Activated CD4-positive, alpha-beta T cell treated with anti-CD3 and anti-CD28 coated beads for 4 hours (primary cell): ENCODE measurements around the gene LHB.
"Not testable (repeated sequence)": the region's sequence is repeated elsewhere in the genome, so short reads cannot be mapped to it uniquely, and the experiment has no call there.

Experiments
- DNase-seq, 2 donors: peaks; one replicate each; pipeline ENCODE4 v3.0.0-alpha.2; 2020

Gene LHB

GRCh38 chr19:49036815-49037214 lies 19.9 kb upstream of the LHB start, which contains the start of gene CGB1:
TSS of gene CGB1 (minus strand) at chr19:49036895. CDS start at chr19:49036711, 184 bp downstream.
- DNase-seq, result not testable (repeated sequence)

DNA sequence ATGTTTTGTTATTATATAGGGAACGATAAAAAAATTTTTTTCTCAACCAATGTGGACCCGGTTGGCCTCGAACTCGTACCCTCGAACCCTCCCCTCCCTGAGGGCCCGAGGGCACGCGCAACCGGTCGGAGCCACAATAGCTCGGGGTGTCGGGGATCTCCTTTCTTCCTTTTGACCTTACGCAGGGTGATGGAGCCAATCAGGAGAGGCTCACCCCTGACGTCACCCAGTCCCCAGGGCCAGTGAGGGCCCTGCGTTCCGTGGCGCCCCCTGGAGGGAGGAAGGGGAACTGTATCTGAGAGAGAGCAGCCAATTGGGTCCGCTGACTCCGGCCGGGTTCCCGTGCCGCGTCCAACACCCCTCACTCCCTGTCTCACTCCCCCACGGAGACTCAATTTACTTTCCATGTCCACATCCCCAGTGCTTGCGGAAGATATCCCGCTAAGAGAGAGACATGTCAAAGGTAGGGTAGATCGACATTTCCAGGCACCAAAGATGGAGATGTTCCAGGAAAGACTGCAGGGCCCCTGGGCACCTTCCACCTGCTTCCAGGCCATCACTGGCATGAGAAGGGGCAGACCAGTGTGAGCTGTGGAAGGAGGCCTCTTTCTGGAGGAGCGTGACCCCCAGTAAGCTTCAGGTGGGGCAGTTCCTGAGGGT lies 14.9 kb upstream of the LHB start, which contains the start of gene CGB2:
TSS of gene CGB2 (plus strand) at position 249 of the 660 bp plus-strand sequence. CDS start at position 455, 206 bp downstream.
- peak in 1 of 2 donors; percentile 69 for DNase-seq

DNA sequence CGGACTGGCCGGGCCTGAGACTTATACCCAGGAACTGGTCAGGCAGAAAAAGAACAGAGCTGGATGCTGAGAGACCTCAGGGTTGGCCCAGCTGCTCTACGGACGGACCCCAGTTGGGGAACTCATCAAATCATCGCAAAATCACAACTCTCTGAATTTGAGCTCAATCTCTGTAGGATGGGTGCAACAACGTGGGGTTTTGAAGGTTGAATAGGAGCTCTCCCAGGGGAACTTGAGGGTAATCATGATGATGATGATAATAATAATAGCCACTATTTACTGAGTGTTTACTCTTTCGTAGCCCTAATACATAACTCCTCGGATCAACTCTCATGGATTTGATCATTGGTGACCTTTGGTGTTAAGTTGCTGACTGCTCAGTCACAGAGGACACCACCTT lies 13.4 kb upstream of the LHB start:
- DNase-seq, result not testable (repeated sequence)

GRCh38 chr19:49029749-49030148 lies 12.9 kb upstream of the LHB start:
- not testable (repeated sequence) for DNase-seq

GRCh38 chr19:49028686-49029085 lies 11.8 kb upstream of the LHB start:
- DNase-seq, result not testable (repeated sequence)

GRCh38 chr19:49025599-49025998 lies 8.7 kb upstream of the LHB start:
- DNase-seq, result not testable (repeated sequence)

DNA sequence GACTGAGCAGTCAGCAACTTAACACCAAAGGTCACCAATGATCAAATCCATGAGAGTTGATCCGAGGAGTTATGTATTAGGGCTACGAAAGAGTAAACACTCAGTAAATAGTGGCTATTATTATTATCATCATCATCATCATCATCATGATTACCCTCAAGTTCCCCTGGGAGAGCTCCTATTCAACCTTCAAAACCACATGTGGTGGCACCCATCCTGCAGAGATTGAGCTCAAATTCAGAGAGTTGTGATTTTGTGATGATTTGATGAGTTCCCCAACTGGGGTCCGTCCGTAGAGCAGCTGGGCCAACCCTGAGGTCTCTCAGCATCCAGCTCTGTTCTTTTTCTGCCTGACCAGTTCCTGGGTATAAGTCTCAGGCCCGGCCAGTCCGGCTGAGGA lies 8.2 kb upstream of the LHB start:
- not testable (repeated sequence) for DNase-seq

GRCh38 chr19:49024233-49024632 lies 7.3 kb upstream of the LHB start, which contains the start of gene CGB3:
TSS of gene CGB3 (minus strand) at chr19:49024333. CDS start at chr19:49023971, 362 bp downstream.
- not testable (repeated sequence) for DNase-seq

GRCh38 chr19:49022116-49022515 lies 5.2 kb upstream of the LHB start:
- DNase-seq, result no peak

DNA sequence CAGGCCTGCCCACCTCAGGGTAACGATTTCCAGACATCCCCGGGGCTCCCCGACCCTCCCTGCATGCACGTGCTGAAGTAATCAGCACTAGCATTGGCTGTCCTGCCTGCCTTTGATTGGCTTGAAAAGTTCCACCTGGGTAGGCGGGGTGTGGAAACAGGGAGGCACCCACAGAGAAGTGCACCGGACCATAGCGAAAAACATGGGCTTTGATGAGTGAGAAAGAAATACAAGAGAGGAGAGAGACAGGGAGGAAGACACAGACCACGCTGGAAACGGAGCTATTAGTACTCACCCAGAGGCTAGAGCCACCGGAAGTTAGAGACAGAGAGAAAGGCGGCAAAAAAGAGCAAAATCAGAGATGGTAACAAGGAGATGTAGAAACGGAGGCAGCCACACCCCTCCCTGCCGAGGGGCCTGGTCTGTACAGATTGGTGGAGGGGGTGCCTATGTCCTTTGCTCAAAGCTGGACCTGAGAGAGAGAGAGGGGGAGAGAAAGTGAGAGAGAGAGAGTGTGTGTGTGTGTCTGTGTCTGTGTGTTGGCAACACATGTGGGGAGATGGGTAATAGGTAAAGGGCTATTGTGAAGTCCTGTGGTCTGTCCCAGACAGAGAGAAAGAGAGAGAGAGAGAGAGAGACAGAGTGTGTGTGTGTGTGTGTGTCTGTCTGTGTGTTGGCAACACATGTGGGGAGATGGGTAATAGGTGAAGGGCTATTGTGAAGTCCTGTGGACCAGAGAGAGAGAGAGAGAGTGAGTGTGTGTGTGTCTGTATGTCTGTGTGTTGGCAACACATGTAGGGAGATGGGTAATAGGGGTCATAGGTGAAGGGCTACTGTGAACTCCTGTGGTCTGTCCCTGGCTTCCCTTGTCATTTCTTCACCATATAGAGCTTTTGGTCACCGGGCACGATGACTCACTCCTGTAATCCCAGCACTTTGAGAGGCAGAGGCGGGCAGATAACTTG lies 4.3 kb upstream of the LHB start:
- DNase-seq, result no peak

DNA sequence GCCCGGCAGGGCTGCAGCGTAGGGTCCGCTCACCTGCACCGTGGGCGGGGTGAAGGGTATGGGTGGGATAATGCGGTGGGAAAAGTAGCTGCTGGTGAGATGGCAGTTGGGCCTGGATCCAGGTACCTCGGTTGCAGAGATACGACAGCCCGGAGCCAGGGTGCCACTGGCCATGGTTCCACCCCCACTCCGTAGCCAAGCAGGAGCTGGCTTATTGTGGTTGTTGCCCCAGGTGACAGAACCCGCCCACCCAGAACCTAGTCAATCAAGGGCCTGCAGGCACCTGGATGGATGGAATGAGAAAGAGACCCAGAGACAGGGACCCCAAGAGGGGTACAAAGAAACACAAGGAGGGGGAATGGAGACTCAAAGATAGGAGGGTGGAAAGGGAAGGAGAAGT lies 3.5 kb upstream of the LHB start:
- no peak for DNase-seq

DNA sequence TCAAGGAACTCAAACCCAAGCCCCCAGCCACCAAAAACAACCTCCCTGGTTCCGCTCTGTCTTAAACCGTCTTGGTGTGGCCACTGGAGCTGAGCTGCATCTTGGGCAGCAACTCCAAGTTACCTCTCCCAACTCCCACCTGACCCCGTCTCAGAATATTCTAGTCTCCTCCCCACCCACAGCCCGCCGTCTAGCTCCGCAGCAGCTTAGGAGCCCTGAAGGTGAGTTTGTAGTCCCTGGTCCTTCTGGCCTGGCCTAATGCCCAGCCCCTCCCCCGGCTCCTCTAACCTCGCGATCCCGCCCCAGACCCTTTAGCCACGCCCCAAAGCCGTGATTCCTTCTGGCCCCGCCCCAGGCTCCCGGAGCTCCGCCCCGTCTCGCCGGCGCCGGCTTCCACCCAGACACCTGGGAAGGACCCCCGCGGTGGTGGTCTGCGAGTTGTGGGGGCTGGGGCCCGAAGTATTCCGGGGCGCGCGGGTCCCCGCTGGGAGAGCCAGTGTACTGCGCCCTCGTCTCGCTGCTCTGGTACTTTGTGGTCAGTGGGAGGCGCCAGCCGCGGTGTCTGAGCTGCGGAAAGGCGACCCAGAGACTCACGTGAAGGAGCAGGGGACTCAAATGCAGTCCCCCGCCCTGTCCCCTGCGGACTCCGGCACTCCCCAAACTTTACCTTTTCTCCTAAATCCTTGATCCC lies 2.5 kb upstream of the LHB start:
- DNase-seq, result peak; percentile 62 to 71

- not testable (repeated sequence) for DNase-seq
Observed at GRCh38 chr19:49018388-49019241, 1.7 kb upstream of the LHB start.

GRCh38 chr19:49017666-49018351 lies 918 bp upstream of the LHB start:
- DNase-seq, result peak; percentile 59 to 61

DNA sequence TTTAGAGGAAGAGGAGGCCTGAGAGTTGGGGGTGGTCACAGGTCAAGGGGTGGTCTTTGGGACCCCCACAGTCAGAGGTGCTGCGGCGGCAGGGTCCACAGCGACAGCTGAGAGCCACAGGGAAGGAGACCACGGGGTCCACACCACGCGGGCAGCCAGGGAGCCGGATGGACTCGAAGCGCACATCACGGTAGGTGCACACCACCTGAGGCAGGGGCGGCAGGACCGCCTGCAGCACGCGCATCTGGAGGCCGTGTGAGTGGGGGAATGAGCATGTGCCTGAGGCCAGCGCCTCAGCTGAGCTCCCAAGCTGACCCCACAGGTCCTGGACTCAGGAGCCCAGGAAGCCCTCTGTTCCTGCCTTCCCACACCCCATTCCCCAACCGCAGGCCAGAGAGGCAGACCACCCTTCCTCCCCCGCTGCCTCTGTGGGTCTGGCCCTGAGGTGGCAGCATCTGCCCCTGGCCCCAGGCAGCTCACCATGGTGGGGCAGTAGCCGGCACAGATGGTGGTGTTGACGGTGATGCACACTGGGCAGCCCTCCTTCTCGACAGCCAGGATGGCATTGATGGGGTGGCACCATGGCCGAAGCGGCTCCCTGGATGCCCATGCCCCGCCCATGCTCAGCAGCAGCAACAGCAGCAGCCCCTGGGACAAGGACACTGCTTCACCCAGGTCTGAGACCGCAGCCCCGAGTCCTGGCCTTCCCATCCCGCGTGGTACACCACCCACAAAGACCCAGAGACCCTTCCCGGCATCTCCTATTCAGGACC lies 638 bp downstream of the LHB start:
- no peak for DNase-seq

DNA sequence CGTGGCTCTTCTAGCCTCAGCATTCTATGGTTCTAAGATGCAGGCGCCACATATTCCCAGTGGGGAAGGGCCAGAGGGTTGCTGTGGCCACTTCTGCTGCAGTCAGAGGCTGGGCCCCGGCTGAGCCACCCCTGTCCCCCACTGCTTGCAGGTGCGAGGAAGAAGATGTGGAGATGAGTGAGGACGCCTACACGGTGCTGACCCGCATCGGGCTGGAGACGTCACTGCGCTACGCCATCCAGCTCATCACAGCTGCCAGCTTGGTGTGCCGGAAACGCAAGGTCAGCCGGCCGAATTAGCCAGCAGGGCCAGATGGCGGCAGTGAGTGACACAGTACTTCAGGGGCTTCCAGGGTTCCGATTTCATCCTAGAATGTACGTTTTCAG lies 2.0 kb downstream of the LHB start:
- DNase-seq, result no peak

- no peak for DNase-seq
Observed at GRCh38 chr19:49014123-49014869, 2.6 kb downstream of the LHB start.

GRCh38 chr19:49011194-49011593 lies 5.7 kb downstream of the LHB start:
- DNase-seq, result no peak

DNA sequence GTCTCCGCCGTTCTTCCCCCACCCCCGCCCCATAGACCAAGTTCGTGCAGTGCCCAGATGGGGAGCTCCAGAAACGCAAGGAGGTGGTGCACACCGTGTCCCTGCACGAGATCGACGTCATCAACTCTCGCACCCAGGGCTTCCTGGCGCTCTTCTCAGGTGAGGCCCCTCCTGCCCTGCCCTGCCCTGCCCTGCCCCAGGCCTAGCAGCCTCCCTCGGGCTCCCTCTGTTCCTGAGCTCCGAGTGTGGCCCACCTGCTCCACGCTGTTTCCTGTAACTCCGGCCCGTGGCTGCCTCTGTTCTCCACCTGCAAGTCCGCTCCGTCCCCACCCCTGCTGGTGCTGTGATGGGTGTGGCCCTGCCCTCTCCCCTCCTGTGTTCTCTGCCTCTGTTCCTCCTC lies 6.4 kb downstream of the LHB start:
- no peak for DNase-seq

DNA sequence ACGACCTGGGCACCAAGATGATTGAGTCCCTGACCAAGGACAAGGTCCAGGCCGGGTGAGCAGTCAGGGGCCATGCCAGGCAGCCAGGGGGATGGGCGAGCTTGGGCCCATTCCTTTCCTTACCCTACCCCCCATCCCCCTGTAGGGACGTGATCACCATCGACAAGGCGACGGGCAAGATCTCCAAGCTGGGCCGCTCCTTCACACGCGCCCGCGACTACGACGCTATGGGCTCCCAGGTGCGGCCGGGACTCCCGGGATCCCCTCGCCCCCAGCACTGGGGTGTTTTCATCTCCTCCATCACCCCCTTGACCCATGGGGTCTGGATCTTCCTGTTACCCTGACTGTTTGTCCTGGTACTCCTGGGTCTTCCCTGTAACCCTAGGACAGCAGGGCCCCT lies 7.1 kb downstream of the LHB start:
- no peak for DNase-seq
